Keratinocyte (primary cell): ENCODE measurements around the gene ZNF292. TPM values are rescaled to one million over a fixed set of nuclear protein-coding genes. Genes with fewer than 3 reads are reported as not detected.

Experiments used
- DNase-seq: peaks from one replicate; pipeline ENCODE4 v3.0.0-alpha.2; 2011; ENCODE audit warnings: low read depth, missing footprints, low spot score
- FAIRE-seq: peaks from 2 replicates; lab custom pipeline; 2011; peaks lifted over from hg19 to GRCh38; lab: Jason Lieb, UNC
- H2AFZ ChIP-seq: 2 replicates; pipeline ENCODE4 v1.6.0; 2012; ENCODE audit warnings: low read length, control low read depth, inconsistent platforms; ENCODE audit not compliant: control insufficient read depth
- H3K27ac ChIP-seq: 2 replicates; pipeline ENCODE4 v1.5.1; 2011; ENCODE audit warnings: low read length; ENCODE audit not compliant: control insufficient read depth, insufficient read depth
- H3K27me3 ChIP-seq: 3 replicates; pipeline ENCODE4 v1.6.0; 2011; ENCODE audit warnings: low read length; ENCODE audit not compliant: control insufficient read depth, insufficient read depth; ENCODE audit errors: extremely low read depth
- H3K36me3 ChIP-seq, 2 experiments: 2 replicates in 1 of 2; 3 replicates in 1 of 2; pipeline ENCODE4 v1.5.1; 2011; ENCODE audit warnings: low read length in 2 of 2, mild to moderate bottlenecking in 1 of 2; ENCODE audit not compliant: control insufficient read depth in 2 of 2, insufficient read depth in 2 of 2; ENCODE audit errors: extremely low read depth in 1 of 2
- H3K4me1 ChIP-seq: 3 replicates; pipeline ENCODE4 v1.5.1; 2011; ENCODE audit warnings: low read length; ENCODE audit not compliant: control insufficient read depth, insufficient read depth; ENCODE audit errors: extremely low read depth
- H3K4me2 ChIP-seq: 3 replicates; pipeline ENCODE4 v1.6.0; 2011; ENCODE audit warnings: low read depth, low read length; ENCODE audit not compliant: control insufficient read depth, insufficient read depth; ENCODE audit errors: extremely low read depth
- H3K4me3 ChIP-seq, 3 experiments: fragments of 200-600 bp in 1 of 3; sonication (generic) in 1 of 3; 2 replicates in 2 of 3; 3 replicates in 1 of 3; pipeline ENCODE4 v1.5.1; 2011 to 2016; ENCODE audit warnings: low read length in 3 of 3, mild to moderate bottlenecking in 3 of 3, control low read depth in 2 of 3, inconsistent platforms in 1 of 3, low read depth in 1 of 3, mixed read lengths in 1 of 3, mixed run types in 1 of 3, moderate library complexity in 1 of 3; ENCODE audit not compliant: control insufficient read depth in 2 of 3, insufficient read depth in 2 of 3; ENCODE audit errors: extremely low read depth in 1 of 3
- H3K79me2 ChIP-seq: 2 replicates; pipeline ENCODE4 v1.6.0; 2012; ENCODE audit warnings: low read length; ENCODE audit not compliant: control insufficient read depth, insufficient read depth
- H3K9ac ChIP-seq: 3 replicates; pipeline ENCODE4 v1.6.0; 2011; ENCODE audit warnings: low read length; ENCODE audit not compliant: control insufficient read depth, insufficient read depth; ENCODE audit errors: extremely low read depth
- H3K9me1 ChIP-seq: 3 replicates; pipeline ENCODE4 v1.6.0; 2011; ENCODE audit warnings: low read length; ENCODE audit not compliant: control insufficient read depth, insufficient read depth; ENCODE audit errors: extremely low read depth
- H3K9me3 ChIP-seq: 2 replicates; pipeline ENCODE4 v1.5.1; 2012; ENCODE audit warnings: low read depth, low read length; ENCODE audit not compliant: control insufficient read depth
- H4K20me1 ChIP-seq: 3 replicates; pipeline ENCODE4 v1.6.0; 2011; ENCODE audit warnings: low read length; ENCODE audit not compliant: control insufficient read depth, insufficient read depth; ENCODE audit errors: extremely low read depth
- EZH2 ChIP-seq: IDR thresholded peaks from one replicate; pipeline ENCODE4 v1.6.1; 2012; ENCODE audit warnings: inconsistent platforms, mild to moderate bottlenecking, low read length, moderate library complexity
- dilution Hi-C: fragments of 300-500 bp; cut with MboI; formaldehyde crosslinking; loops from one replicate; pipeline ENCODE4 v1.7.0; 2020; ENCODE audit warnings: low sequenced_read_pairs; ENCODE audit not compliant: extremely low pct_ligation_motif_present
- polyA plus RNA-seq, 5 experiments: library from polyadenylated mRNA; depleted of rRNA in 3 of 5; stranded (reverse) in 3 of 5; stranded (forward) in 1 of 5; unstranded in 1 of 5; fragments of >200 nt; gene quantifications; 1 replicate in 1 of 5; 2 replicates in 3 of 5; 3 replicates in 1 of 5; pipeline versions ENCODE4 v1.2.1 to v1.2.3, GENCODE V29; 2011 to 2012; ENCODE audit warnings: missing spikeins in 2 of 5, low read depth in 1 of 5, low replicate concordance in 1 of 5
- TF ChIP-seq, protein P1 (sequence below), 3 experiments: IDR thresholded peaks in 1 of 3; conservative IDR thresholded peaks in 1 of 3; optimal IDR thresholded peaks in 1 of 3; 2 replicates in 2 of 3; 3 replicates in 1 of 3; pipeline versions ENCODE3 to v1.5.1; 2011; ENCODE audit warnings: low read length in 3 of 3, mild to moderate bottlenecking in 3 of 3, moderate library complexity in 2 of 3, control low read depth in 1 of 3, inconsistent platforms in 1 of 3; ENCODE audit not compliant: insufficient read depth in 2 of 3; ENCODE audit errors: extremely low read depth in 1 of 3

Gene ZNF292
- polyA plus RNA-seq, 1 donor (not counting 4 experiments of a cell fraction or from before 2014, with no cell fraction given), result 8.4 TPM

DNA sequence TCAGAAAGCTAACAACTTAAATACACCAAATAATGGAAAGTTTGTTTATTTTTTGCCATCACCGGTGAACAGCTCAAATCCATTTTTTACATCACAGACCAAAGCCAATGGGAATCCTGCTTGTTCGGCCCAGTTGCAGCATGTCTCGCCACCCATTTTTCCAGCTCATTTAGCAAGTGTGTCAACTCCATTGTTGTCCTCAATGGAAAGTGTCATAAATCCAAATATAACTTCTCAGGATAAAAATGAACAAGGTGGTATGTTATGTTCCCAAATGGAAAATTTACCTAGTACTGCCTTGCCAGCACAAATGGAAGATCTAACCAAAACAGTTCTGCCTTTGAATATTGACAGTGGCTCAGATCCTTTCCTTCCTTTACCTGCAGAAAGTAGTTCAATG, 101.7 kb downstream of the ZNF292 start:
- FAIRE-seq (no peak), DNase-seq (no peak)
- Histone ChIP-seq H3K9ac (no peak overlapping the region), H3K9me1 (no peaks in the 10 kb centered on the region), H3K36me3 (peaks cover 10 to 16% of the 10 kb centered on the region in 2 experiments), H3K9me3 (no peaks in the 10 kb centered on the region), H3K27ac (no peak overlapping the region), H3K79me2 (no peaks in the 10 kb centered on the region), H4K20me1 (no peaks in the 10 kb centered on the region), H3K4me1 (no peaks in the 10 kb centered on the region), H2AFZ (no peak overlapping the region), H3K4me3 (no peak overlapping the region), H3K27me3 (no peaks in the 10 kb centered on the region), H3K4me2 (no peak overlapping the region)
- TF ChIP-seq, protein P1, sequence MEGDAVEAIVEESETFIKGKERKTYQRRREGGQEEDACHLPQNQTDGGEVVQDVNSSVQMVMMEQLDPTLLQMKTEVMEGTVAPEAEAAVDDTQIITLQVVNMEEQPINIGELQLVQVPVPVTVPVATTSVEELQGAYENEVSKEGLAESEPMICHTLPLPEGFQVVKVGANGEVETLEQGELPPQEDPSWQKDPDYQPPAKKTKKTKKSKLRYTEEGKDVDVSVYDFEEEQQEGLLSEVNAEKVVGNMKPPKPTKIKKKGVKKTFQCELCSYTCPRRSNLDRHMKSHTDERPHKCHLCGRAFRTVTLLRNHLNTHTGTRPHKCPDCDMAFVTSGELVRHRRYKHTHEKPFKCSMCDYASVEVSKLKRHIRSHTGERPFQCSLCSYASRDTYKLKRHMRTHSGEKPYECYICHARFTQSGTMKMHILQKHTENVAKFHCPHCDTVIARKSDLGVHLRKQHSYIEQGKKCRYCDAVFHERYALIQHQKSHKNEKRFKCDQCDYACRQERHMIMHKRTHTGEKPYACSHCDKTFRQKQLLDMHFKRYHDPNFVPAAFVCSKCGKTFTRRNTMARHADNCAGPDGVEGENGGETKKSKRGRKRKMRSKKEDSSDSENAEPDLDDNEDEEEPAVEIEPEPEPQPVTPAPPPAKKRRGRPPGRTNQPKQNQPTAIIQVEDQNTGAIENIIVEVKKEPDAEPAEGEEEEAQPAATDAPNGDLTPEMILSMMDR (optimal IDR thresholded peaks at IDR 0.05 in 1 of 3, IDR thresholded peaks at IDR 0.05 in 1 of 3, conservative IDR thresholded peaks at IDR 0.05 in 1 of 3; ENCODE audit: extremely low read depth in 1 of 3, insufficient read depth in 2 of 3, low read length in 3 of 3), result no peak
- no peak for TF ChIP-seq EZH2
- dilution Hi-C loops, result no loop called here

DNA sequence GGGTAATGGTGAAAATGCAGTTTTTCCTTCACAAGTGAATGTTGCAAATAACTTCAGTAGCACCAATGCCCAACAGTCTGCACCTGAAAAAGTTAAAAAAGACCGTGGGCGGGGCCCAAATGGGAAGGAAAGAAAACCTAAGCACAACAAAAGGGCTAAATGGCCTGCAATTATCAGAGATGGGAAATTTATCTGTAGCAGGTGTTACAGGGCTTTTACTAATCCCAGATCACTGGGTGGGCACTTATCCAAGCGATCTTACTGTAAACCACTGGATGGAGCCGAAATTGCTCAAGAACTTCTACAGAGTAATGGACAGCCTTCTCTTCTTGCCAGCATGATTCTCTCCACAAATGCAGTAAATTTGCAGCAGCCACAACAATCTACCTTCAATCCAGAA, 102.2 kb downstream of the ZNF292 start:
- H3K4me3 ChIP-seq, result no peak overlapping the region
- H3K27me3 ChIP-seq, result no peaks in the 10 kb centered on the region
- FAIRE-seq (no peak), DNase-seq (no peak)
- no peak overlapping the region for H3K9ac ChIP-seq
- H2AFZ ChIP-seq, result no peak overlapping the region
- peaks cover 10 to 16% of the 10 kb centered on the region in 2 experiments for H3K36me3 ChIP-seq
- H3K4me2 ChIP-seq, result no peak overlapping the region
- H3K79me2 ChIP-seq, result no peaks in the 10 kb centered on the region
- H3K9me3 ChIP-seq, result no peaks in the 10 kb centered on the region
- no peaks in the 10 kb centered on the region for H4K20me1 ChIP-seq
- H3K9me1 ChIP-seq, result no peaks in the 10 kb centered on the region
- no peak overlapping the region for H3K27ac ChIP-seq
- H3K4me1 ChIP-seq, result no peaks in the 10 kb centered on the region
- dilution Hi-C loops, result no loop called here
- TF ChIP-seq, protein P1 (optimal IDR thresholded peaks at IDR 0.05 in 1 of 3, IDR thresholded peaks at IDR 0.05 in 1 of 3, conservative IDR thresholded peaks at IDR 0.05 in 1 of 3; ENCODE audit: extremely low read depth in 1 of 3, insufficient read depth in 2 of 3, low read length in 3 of 3), result no peak
- no peak for TF ChIP-seq EZH2
